ENCODE results near the gene TPCN1.

The TPCN1 gene

DNA sequence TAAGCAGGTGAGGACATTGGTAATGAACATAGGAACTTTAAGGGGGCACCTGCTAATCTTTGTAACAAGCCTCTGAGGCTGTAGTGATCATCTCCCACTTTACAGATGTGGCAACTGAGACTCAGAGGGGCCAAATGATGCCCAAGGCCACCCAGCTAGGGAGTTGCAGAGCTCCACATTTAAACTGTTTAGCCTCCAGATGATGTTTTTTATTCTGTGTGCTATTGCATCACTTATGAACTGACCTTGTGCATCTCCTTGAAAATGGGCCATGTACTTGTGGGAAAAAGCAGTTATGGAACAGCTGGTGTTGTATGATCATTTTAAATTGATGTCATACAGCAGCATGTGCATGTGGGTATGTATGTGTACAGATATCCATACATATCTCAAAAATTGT, 41.4 kb downstream of the TPCN1 start:
- DNase-seq (ENCODE audit: low read depth): no peak

DNA sequence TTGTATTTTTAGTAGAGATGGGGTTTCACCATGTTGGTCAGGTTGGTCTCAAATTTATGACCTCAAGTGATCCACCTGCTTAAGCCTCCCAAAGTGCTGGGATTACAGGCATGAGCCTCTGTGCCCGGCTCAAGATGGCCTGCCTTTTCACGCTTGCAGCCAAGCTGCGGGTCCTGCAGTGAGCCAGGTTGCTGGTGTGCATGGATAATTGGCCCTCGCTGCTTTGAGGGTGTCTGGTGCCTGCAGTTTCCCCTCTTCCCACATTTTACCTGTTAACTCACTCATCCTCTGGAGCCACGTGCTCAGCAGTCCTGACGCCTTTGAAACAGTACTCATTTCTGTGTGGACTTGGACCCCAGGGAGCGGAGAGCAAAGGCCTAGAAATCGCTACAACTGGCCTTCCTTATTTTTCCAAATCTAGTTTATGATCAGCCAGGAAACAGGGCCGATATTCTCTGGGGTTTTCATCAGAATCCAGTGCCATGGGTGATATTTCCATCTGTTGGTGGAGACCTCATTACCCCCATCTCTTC, 42.2 kb downstream of the TPCN1 start:
- DNase-seq (ENCODE audit: low read depth): no peak

DNA sequence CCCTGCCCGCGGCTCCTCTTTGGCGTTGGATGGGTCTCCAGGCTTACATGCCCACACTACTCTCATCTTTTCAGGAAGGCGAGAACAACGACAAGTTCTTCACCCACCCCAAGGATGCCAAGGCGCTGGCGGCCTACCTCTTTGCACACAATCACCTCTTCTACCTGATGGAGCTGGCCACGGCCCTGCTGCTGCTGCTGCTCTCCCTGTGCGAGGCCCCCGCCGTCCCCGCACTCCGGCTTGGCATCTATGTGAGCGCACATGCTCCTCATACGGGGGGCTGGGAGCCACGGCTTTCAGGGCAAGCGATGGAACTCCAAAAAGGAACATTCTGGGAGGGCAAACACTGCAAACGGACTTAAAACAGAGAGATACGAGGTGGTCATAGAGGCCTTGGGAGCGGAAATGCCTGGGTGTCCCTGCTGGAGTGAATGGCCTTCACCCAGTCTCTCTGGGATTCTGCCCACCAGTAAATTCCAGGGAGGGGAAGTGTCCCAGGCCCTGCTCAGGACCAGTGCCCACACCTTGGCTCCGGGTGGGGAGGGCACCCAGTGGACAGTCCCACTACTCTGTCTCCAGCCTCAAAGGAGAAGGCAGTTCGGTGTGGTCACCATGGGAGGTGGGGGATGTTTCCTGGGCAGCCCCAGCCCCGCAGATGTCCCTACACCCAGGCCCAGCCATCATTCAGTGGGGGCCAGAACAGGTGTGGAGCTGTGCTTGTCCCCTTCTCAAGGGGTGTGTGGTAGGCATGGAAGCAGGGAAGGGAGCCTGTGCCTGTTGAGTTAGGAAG, 45.0 kb downstream of the TPCN1 start:
- DNase-seq (ENCODE audit: low read depth): no peak

DNA sequence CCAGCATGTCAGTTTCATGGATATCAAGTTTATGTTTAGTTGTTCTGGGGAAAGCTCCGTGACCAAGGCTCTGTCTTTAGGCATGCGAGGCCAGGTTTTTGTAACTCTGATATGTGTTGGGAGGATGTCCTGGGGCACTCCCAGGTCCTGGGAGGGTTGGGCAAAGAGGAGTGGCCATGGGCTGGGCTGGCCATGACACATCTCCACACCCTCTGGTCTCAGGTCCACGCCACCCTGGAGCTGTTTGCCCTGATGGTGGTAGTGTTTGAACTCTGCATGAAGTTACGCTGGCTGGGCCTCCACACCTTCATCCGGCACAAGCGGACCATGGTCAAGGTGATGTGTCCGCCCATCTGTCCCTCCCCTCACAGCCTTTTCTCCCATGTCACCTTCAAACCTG, 46.4 kb downstream of the TPCN1 start:
- no peak for DNase-seq (ENCODE audit: low read depth)

DNA sequence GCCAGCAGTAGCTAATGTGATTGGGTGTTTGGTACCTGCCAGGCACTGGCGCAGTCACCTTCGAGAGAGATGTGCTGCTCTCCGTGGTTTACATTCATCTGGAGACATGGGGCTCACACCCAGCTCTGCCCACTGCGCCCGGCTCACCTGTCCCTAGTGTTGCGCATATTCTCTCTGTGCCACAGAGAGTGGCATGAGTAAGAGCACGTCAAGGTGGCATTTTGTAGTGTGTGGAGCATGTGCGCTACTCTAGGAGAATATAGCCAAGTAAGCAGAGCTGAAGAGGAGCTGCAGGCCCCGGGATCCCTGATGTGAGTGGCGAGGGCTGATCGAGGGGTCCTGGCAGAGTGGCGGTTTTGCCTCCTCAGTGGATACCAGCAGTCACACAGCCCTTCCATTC, 46.9 kb downstream of the TPCN1 start:
- no peak for DNase-seq (ENCODE audit: low read depth)

DNA sequence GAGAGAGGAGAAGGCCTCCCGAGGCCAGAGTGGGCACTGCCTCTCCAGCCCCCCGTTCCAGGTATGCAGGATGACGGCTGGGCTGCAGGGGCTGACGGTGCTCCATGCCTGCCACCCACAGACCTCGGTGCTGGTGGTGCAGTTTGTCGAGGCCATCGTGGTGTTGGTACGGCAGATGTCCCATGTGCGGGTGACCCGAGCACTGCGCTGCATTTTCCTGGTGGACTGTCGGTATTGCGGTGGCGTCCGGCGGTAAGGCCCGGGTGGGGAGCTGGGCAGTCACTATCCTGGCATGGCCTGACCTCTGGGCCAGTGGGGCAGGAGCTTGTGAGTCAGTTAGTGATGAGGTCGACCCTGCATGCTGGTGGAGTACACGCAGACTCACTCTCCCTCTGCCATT, 47.4 kb downstream of the TPCN1 start:
- DNase-seq (ENCODE audit: low read depth): no peak

DNA sequence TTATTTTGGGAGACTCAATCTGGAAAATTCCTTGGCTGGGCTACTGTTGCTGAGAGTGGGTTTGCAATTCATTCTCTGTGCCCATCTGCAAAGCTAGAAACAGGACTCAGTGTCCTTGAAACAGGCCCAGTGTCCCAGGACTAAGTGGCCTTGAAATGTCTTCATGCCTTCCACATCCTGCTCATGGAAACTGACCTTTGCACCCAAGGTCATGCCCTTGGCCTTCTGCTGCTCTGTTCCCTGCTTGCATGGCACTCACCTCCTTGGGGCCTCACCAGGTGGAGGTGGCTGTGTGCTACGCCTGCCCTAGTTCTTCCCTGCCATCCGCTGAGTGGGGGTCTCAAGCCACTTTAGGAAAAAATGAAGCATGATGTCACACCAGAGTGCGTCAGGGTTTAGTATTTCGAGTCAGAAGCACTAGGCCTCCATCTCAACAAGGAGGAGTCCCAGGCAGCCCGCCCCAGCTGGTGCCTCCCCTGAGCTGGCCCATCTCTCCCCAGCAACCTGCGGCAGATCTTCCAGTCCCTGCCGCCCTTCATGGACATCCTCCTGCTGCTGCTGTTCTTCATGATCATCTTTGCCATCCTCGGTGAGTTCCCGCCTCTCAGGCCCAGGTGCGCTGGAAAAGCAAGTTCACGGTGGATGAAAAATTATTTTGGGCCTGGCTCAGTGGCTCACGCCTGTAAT, 48.1 kb downstream of the TPCN1 start:
- no peak for DNase-seq (ENCODE audit: low read depth)

DNA sequence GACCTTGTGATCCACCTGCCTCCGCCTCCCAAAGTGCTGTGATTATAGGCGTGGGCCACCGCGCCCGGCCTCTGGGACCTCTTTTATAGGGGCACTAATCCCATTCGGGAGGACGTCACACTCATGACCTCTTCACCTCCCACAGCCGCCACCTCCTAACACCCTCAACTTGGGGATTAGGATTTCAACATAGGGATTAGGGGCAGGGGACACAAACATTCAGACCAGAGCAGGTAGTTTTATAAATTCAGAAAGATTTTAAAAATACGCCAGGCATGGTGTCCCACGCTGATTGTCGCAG, 49.4 kb downstream of the TPCN1 start:
- no peak for DNase-seq (ENCODE audit: low read depth)

DNA sequence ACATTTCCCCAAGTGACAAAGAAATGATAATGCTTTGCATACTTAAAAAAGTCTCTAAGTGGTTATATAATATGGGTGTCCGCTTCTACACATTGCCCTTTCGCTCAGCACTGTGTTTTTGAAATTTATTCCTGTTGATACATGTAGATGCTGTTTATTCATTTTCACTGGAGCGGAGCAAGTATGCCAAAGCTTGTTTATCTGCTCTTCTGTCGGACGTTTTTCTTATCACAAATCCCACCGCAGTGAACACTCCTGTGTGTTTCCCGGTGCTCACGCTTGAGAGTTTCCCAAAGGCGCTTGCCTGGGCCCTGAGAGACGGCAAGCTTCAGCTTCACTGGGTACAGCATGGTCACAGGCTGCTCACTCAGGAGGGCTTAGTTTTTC, 50.2 kb downstream of the TPCN1 start:
- no peak for DNase-seq (ENCODE audit: low read depth)

DNA sequence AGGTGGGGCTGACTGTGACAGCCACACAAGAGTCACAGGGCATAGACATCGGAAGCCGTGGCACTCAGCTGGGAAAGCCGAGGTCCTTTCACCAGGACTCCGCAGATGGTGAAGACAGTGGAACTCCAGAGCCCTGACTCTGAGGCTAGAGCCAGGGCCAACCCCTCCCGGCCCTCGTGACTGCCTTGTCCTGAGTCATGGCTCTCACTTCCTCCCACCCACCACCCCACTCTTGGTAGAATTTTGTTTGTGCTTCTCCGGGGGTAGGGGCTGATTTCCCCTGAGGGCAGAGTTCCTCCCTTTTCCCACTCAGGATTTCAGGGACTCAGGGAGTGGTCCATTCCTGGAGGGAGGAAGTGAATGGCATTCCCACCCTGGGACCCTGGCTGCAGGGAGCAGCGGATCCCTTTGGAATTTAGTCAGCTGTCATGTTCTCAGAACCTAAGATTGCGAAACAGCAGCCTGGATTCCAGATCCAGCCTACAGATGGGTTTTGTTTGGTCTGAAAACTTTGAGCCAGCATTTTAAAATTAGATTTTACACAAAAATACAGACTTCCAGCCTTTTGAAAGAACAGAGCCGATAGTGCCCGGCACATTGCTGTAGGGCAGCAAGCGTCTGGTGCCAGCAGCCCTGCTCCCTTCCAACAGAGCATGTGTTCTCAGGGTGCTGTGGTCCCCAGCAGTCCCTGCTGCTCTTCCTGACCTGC, 50.7 kb downstream of the TPCN1 start:
- DNase-seq (ENCODE audit: low read depth): peak; percentile 79

DNA sequence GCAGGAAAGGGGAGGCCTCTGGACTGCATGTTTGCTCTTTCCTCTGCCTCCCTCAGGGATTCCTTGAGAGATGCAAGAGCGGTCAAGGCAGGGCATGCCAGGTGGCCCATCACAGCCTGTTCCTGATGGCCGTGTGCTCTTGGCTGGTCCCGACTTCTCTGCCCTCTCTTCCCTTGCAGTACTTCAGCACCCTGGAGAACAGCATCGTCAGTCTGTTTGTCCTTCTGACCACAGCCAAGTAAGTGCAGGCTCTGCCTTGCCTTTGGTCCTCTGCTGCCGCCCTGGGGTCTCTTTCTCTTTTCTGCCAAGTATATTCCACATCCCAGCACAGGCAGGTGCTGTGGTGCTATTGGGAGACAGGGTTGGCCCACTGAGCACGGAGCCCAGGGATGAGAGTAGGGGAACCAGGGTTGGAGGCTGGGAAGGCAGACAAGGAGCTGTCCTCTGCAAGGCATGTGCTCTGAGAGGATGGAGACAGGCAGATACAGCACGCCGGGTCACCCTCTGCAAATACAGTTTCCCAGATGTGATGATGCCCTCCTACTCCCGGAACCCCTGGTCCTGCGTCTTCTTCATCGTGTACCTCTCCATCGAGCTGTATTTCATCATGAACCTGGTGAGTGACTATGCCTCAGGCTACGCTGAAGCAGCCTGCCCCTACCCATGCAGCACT, 51.9 kb downstream of the TPCN1 start:
- no peak for DNase-seq (ENCODE audit: low read depth)

DNA sequence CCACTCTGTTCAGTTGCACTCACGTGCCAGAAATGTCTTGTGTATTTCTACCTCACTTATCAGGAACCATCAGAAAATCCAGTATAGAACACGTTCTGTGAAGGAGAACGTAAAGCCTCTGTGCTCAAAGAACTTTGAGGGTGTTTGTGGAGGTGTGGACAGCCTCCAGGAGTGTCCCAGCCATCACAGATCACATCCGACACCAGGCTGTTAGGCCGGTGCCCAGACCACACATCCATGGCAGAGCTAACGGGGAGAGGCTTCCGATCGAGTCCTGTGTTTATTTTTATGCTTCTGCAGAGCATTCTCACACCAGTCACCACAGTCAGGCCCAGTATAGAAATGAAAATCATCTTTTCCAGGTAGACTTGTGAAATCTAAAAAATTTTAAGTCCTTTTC, 53.6 kb downstream of the TPCN1 start:
- no peak for DNase-seq (ENCODE audit: low read depth)

DNA sequence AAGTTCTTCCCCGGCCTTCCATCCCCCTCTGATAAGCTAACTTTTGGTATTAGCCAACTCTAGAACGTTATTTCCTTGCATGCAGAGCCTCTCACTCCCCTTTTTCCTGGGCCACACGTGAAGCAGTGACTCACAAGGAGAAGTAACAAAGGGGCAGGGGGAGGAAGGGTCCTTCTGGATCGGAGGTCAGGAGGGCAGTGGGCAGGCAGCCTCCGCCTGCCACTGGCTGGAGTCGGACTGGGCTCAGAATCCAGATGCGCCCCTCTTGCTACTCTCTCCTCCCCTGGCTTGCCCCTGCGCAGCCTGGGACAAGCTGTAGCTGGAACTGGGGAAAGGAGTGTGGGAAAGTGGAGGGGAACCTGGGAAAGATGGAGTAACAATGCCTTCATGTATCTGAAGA, 55.0 kb downstream of the TPCN1 start:
- no peak for DNase-seq (ENCODE audit: low read depth)

DNA sequence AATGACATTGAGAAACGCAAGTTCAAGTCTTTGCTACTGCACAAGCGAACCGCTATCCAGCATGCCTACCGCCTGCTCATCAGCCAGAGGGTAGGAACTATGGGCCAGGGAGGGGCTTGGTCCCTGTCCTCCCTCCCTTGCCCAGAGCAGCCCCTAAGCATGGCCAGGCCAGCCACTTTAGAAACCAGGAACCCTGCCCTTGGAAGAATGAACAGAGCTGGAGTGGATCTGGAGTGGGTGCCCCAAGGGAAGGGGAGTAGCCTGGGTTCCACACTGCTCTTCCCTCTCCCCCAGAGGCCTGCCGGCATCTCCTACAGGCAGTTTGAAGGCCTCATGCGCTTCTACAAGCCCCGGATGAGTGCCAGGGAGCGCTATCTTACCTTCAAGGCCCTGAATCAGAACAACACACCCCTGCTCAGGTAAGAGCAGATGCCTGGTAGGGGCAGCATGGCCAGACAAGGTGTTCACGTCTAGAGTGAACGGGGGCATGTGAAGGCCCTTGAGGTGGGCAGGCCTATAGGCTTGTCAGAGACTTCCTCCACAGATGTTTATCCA, 55.8 kb downstream of the TPCN1 start:
- DNase-seq (ENCODE audit: low read depth): no peak

DNA sequence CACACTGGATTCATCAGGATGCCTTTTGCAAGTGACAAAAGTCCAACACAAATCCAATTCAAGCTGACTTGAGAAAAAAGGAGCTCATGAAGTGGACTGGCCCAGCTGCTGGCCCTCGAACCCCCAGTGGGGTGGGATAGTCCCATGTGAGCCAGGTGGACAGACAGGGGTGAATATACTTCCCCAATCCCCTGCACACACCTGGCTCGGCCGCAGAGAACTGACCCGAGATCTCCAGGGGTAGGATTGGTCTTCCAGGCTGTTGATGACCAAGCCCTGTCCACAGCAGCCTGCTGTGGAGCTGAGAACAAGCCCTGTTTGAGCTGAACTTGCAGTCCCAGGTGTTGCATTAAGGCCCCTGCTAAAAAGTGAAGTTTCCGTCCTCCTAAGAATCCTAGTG, 56.2 kb downstream of the TPCN1 start:
- no peak for DNase-seq (ENCODE audit: low read depth)

DNA sequence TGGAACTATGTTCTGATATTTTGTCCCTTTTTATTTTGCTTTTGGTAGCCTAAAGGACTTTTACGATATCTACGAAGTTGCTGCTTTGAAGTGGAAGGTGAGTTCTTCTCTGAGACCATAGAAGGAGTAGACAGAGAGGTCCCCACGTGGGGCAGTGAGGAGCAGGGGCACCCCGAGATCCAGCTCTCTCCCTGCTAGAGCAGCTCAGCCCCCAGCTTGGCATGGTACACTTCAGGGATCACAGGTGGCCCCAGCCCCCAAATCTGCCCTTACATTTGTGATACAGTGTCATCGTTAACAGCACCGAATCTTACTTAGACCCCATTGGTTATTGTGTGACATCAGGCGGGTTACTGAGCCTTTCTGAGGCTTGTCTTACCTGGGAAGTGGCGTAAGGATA, 56.9 kb downstream of the TPCN1 start:
- no peak for DNase-seq (ENCODE audit: low read depth)

DNA sequence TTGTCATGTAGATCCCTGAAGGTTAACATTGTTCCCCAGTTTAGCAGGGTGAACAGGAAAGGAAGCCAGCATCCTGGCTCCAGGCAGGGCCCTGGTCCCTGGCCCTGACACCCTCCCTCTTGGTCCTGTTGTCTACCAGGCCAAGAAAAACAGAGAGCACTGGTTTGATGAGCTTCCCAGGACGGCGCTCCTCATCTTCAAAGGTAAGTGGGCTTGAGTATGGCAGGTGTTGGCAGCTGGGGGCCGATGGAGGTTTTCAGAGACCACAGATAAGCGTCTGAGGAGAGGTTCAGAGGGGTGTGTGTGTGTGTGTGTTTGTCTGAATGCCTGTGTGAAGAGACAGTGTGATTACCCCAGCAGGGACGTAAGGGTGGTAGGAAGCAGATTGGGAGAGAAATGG, 57.4 kb downstream of the TPCN1 start:
- DNase-seq (ENCODE audit: low read depth): no peak

DNA sequence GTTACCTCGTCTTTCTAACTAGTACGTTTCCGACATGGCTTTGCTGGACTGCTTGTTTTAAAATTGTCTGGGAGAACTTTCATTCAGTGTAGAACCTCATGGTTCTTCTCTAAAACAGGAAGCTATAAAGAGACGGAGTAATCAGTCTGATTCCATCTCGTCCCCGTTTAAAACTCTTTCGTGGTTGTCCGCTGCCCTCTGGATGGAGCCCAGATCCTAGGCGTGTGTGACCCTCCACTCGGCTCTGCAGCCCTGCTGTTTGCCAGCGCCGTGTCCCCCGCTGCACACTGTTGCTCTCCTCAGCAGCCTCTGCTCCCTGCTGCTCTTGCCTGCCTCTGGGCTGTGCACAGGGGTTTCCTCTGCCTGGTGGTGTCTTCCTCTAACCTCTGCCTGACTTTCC, 63.5 kb downstream of the TPCN1 start:
- DNase-seq (ENCODE audit: low read depth): no peak

DNA sequence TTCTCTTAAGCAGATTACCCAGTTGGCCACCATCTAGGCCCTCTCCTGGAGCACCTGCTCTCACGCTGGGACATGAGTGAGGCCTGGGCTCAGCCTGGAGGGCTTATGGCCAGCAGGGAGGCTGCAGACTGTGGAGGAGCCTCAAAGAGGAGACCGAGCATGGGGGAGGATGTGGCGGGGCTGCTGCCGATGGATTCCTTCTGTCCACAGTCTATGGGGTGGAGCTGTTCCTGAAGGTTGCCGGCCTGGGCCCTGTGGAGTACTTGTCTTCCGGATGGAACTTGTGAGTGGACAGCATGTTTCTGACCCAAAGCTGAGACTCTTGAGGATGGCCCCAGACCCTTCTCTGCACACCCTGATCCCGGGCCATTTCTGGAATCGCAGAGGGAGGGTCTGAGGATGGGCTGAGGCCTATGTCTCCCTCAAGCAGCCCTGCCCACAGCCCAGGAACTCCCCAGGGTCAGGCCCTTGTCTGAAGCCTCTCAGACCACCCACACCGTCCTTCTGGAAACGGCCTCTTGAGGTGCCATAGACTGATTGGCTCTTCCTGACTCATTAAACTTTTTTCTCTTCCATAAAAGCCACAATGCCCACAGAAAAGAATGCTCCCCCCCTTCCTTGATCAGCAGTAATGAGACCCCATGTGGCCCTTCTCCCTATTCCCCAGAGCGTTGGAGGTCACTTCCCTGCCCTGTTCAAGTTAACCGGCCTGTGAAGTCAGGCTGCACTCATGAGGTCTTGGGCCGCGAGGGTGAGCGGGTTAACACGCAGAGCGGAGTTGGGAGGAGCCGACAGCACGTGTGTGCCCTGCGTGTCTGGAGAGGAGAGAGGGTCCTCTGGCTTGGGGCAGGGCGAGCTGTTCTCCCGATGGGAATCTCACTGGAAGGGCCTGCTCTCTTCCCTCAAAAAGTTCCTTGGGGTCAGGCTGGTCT, 64.7 kb downstream of the TPCN1 start:
- DNase-seq (ENCODE audit: low read depth): no peak

DNA sequence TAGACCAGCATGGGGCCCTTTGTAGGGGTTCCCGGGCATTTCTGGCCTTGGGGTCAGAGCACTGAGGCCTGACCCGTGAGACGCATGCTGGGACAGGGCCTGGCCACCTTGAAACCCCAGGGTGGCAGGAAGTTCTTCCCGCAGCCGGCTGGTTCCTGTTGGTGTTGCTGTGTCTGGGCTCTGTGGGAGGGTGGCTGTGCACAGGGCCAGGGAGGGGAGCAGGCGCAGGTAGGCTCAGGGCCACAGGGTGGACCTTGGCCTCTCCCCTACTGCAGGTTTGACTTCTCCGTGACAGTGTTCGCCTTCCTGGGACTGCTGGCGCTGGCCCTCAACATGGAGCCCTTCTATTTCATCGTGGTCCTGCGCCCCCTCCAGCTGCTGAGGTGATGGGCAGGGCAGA, 65.4 kb downstream of the TPCN1 start:
- DNase-seq (ENCODE audit: low read depth): no peak
